ENCODE measurements around the gene CEACAM1. TPM values are rescaled to one million over a fixed set of nuclear protein-coding genes. Genes with fewer than 3 reads are reported as not detected.

The CEACAM1 gene
- polyA plus RNA-seq, 1 donor from 2014 or later, result 0.12 TPM

DNA sequence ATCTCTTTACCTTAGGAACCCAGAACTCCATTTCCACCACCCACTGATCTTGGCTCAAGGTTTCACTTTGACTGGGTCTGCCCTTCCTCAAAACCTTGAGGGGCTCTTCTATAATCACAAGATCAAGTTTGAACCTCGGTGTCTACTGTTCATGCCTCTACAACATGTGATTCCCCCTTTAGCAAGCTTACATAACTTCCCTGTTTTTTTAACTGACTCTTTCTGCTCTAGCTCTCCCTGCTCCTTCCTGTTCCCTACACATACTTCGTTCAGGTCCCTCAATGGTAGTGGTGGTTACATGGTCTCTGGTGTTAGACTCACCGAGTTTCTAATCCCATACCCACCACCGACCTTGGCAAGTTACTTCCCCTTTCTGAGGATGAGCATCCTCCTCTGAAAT is 39.7 kb upstream of the CEACAM1 start:
- H2AFZ ChIP-seq (ENCODE audit: low read depth, low read length), result no peak overlapping the region
- no peak overlapping the region for H3K4me2 ChIP-seq (ENCODE audit: low read length)
- H3K27me3 ChIP-seq (ENCODE audit: insufficient read depth, low read depth, low read length), result no peaks in the 10 kb centered on the region
- H3K36me3 ChIP-seq (ENCODE audit: insufficient read depth, low read length), result no peaks in the 10 kb centered on the region
- no peaks in the 10 kb centered on the region for H3F3A ChIP-seq (ENCODE audit: insufficient read depth, low read length, poor library complexity, severe bottlenecking)
- no peak overlapping the region for H3K9ac ChIP-seq (ENCODE audit: low read length)
- H3K79me2 ChIP-seq (replicated peaks; ENCODE audit: insufficient read depth, low read length), result no peaks in the 10 kb centered on the region
- no peak overlapping the region for H3K4me3 ChIP-seq (ENCODE audit: low read length)
- no peaks in the 10 kb centered on the region for H3K9me2 ChIP-seq (ENCODE audit: insufficient read depth, low read length)
- TF ChIP-seq, protein P1, sequence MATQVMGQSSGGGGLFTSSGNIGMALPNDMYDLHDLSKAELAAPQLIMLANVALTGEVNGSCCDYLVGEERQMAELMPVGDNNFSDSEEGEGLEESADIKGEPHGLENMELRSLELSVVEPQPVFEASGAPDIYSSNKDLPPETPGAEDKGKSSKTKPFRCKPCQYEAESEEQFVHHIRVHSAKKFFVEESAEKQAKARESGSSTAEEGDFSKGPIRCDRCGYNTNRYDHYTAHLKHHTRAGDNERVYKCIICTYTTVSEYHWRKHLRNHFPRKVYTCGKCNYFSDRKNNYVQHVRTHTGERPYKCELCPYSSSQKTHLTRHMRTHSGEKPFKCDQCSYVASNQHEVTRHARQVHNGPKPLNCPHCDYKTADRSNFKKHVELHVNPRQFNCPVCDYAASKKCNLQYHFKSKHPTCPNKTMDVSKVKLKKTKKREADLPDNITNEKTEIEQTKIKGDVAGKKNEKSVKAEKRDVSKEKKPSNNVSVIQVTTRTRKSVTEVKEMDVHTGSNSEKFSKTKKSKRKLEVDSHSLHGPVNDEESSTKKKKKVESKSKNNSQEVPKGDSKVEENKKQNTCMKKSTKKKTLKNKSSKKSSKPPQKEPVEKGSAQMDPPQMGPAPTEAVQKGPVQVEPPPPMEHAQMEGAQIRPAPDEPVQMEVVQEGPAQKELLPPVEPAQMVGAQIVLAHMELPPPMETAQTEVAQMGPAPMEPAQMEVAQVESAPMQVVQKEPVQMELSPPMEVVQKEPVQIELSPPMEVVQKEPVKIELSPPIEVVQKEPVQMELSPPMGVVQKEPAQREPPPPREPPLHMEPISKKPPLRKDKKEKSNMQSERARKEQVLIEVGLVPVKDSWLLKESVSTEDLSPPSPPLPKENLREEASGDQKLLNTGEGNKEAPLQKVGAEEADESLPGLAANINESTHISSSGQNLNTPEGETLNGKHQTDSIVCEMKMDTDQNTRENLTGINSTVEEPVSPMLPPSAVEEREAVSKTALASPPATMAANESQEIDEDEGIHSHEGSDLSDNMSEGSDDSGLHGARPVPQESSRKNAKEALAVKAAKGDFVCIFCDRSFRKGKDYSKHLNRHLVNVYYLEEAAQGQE (IDR thresholded peaks at IDR 0.05; ENCODE audit: borderline replicate concordance), result no peak
- TF ChIP-seq SMC3 (conservative IDR thresholded peaks at IDR 0.05; ENCODE audit: poor library complexity), result no peak
- no peak for TF ChIP-seq RAD21 (conservative IDR thresholded peaks at IDR 0.05)
- no peaks in the 10 kb centered on the region for H4K20me1 ChIP-seq (ENCODE audit: insufficient read depth)
- no peak overlapping the region for H3K27ac ChIP-seq (ENCODE audit: low read length)
- no peaks in the 10 kb centered on the region for H3K9me3 ChIP-seq (ENCODE audit: low read length)

DNA sequence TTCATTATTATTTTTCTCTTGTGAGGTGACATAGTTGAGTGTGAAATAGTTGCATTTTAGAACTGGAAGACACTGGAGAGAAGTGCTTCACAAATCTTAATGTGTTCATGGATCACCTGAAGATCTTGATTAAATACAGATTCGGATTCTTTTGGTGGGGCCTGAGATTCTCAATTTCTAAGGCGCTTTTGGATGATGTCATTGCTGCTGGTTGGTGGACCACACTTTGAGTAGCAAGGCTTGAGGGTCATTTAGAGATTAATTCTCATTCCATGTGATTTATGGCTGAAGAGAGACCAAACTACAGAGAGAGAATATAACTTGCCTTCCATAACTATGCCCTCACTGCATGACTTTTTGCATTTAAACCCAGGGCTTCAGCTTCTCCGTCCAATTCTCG is 39.3 kb upstream of the CEACAM1 start:
- TF ChIP-seq, protein P2, sequence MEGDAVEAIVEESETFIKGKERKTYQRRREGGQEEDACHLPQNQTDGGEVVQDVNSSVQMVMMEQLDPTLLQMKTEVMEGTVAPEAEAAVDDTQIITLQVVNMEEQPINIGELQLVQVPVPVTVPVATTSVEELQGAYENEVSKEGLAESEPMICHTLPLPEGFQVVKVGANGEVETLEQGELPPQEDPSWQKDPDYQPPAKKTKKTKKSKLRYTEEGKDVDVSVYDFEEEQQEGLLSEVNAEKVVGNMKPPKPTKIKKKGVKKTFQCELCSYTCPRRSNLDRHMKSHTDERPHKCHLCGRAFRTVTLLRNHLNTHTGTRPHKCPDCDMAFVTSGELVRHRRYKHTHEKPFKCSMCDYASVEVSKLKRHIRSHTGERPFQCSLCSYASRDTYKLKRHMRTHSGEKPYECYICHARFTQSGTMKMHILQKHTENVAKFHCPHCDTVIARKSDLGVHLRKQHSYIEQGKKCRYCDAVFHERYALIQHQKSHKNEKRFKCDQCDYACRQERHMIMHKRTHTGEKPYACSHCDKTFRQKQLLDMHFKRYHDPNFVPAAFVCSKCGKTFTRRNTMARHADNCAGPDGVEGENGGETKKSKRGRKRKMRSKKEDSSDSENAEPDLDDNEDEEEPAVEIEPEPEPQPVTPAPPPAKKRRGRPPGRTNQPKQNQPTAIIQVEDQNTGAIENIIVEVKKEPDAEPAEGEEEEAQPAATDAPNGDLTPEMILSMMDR (IDR thresholded peaks at IDR 0.05; ENCODE audit: poor library complexity, severe bottlenecking), result no peak
- TF ChIP-seq RAD21 (conservative IDR thresholded peaks at IDR 0.05) (no peak), EZH2 (IDR thresholded peaks at IDR 0.05; ENCODE audit: borderline replicate concordance, insufficient read depth, low read length, poor library complexity, severe bottlenecking) (no peak), SMC3 (conservative IDR thresholded peaks at IDR 0.05; ENCODE audit: poor library complexity) (no peak), EP300 (conservative IDR thresholded peaks at IDR 0.05; ENCODE audit: poor library complexity, severe bottlenecking) (no peak), TAF1 (IDR thresholded peaks at IDR 0.05; ENCODE audit: low read depth) (no peak), MXI1 (conservative IDR thresholded peaks at IDR 0.05; ENCODE audit: poor library complexity, severe bottlenecking) (no peak), POLR2AphosphoS5 (IDR thresholded peaks at IDR 0.05) (no peak)
- TF ChIP-seq, protein P1 (IDR thresholded peaks at IDR 0.05; ENCODE audit: borderline replicate concordance), result no peak
- no peaks in the 10 kb centered on the region for H3K27me3 ChIP-seq (ENCODE audit: insufficient read depth, low read depth, low read length)

More for the DNA sequence above, 39.3 kb upstream of the CEACAM1 start:
- no peaks in the 10 kb centered on the region for H3K36me3 ChIP-seq (ENCODE audit: insufficient read depth, low read length)
- no peak overlapping the region for H3K4me3 ChIP-seq (ENCODE audit: low read length)
- no peak overlapping the region for H3K27ac ChIP-seq (ENCODE audit: low read length)
- no peaks in the 10 kb centered on the region for H3K79me2 ChIP-seq (replicated peaks; ENCODE audit: insufficient read depth, low read length)
- no peaks in the 10 kb centered on the region for H4K20me1 ChIP-seq (ENCODE audit: insufficient read depth)
- no peaks in the 10 kb centered on the region for H3F3A ChIP-seq (ENCODE audit: insufficient read depth, low read length, poor library complexity, severe bottlenecking)
- H3K9ac ChIP-seq (ENCODE audit: low read length), result no peak overlapping the region
- H3K9me3 ChIP-seq (ENCODE audit: low read length), result no peaks in the 10 kb centered on the region
- no peak overlapping the region for H2AFZ ChIP-seq (ENCODE audit: low read depth, low read length)
- H3K9me2 ChIP-seq (ENCODE audit: insufficient read depth, low read length), result no peaks in the 10 kb centered on the region
- H3K4me2 ChIP-seq (ENCODE audit: low read length), result no peak overlapping the region
